Suprapubic skin (tissue), 4 donors: ENCODE measurements around the gene GRIN2A. TPM values are rescaled to one million over a fixed set of nuclear protein-coding genes. Genes with fewer than 3 reads are reported as not detected.

Experiments used
- DNase-seq, 2 donors: peaks; one replicate each; pipeline ENCODE4 v3.0.0-alpha.2; 2019; ENCODE audit warnings: low spot score in 2 of 2
- H3K27ac ChIP-seq: fragments of 200-600 bp; sonication (generic); one replicate; pipeline ENCODE4 v1.5.1; 2019
- H3K27me3 ChIP-seq: fragments of 200-600 bp; sonication (generic); one replicate; pipeline ENCODE4 v1.5.1; 2019
- H3K36me3 ChIP-seq: fragments of 200-600 bp; sonication (generic); one replicate; pipeline ENCODE4 v1.5.1; 2019
- H3K4me1 ChIP-seq: fragments of 200-600 bp; sonication (generic); one replicate; pipeline ENCODE4 v1.5.1; 2019
- H3K4me3 ChIP-seq: fragments of 200-600 bp; sonication (generic); one replicate; pipeline ENCODE4 v1.5.1; 2019; ENCODE audit warnings: mild to moderate bottlenecking
- H3K9me3 ChIP-seq: fragments of 200-600 bp; sonication (generic); one replicate; pipeline ENCODE4 v1.5.1; 2019
- CTCF ChIP-seq, 2 donors: fragments of 200-600 bp in 1 of 2; fragments of 450-650 bp in 1 of 2; sonication (generic) in 1 of 2; IDR thresholded peaks; one replicate each; pipeline ENCODE4 v1.5.1; 2016 to 2019; ENCODE audit warnings: antibody characterized with exemption in 2 of 2, mild to moderate bottlenecking in 1 of 2, moderate library complexity in 1 of 2
- EP300 ChIP-seq: sonication (generic); formaldehyde crosslinking; IDR thresholded peaks from one replicate; pipeline ENCODE4 v1.6.1; 2017; ENCODE audit warnings: antibody characterized with exemption
- POLR2A ChIP-seq, 2 donors: fragments of 450-650 bp; IDR thresholded peaks; one replicate each; pipeline ENCODE4 v1.6.1; 2017; ENCODE audit warnings: antibody characterized with exemption in 2 of 2, mild to moderate bottlenecking in 2 of 2, moderate library complexity in 2 of 2
- POLR2AphosphoS5 ChIP-seq, 3 donors: sonication (generic); formaldehyde crosslinking; IDR thresholded peaks; one replicate each; pipeline ENCODE4 v1.6.1; 2017; ENCODE audit warnings: antibody characterized with exemption in 3 of 3
- WGBS: methylation state at CpG from one replicate; pipeline ENCODE4 v1.1.5; 2018; 5-methylcytosine and 5-hydroxymethylcytosine counted together
- total RNA-seq, 4 donors: library from RNA; depleted of rRNA; stranded (reverse); fragments of >200 nt; gene quantifications; one replicate each; pipeline ENCODE4 v1.1.0, GENCODE V29; 2016

The GRIN2A gene
- total RNA-seq, 4 donors from 2014 or later = 0.08 to 5.4 (median 1.3) TPM

- DNase-seq = no peak
- H3K36me3 ChIP-seq = no peaks in the 10 kb centered on the region
- H3K27me3 ChIP-seq = no peaks in the 10 kb centered on the region
- H3K4me3 ChIP-seq = no peak overlapping the region
- 54% methylated on average over 2 of the region's 2 CpGs for WGBS
- H3K27ac ChIP-seq = no peak overlapping the region
- no peak for TF ChIP-seq EP300
- no peak for TF ChIP-seq CTCF (IDR thresholded peaks at IDR 0.05)
- no peak for TF ChIP-seq POLR2AphosphoS5 (IDR thresholded peaks at IDR 0.05)
- no peaks in the 10 kb centered on the region for H3K4me1 ChIP-seq
- H3K9me3 ChIP-seq = no peaks in the 10 kb centered on the region
These were observed 212.0 kb downstream of the GRIN2A start for GRCh38 chr16:9970244-9970643.

- TF ChIP-seq EP300 (no peak), CTCF (IDR thresholded peaks at IDR 0.05) (no peak), POLR2A (IDR thresholded peaks at IDR 0.05) (no peak), POLR2AphosphoS5 (IDR thresholded peaks at IDR 0.05) (no peak)
- Histone ChIP-seq H3K4me1 (no peaks in the 10 kb centered on the region), H3K27ac (no peak overlapping the region), H3K9me3 (no peaks in the 10 kb centered on the region), H3K4me3 (no peak overlapping the region), H3K36me3 (no peaks in the 10 kb centered on the region), H3K27me3 (no peaks in the 10 kb centered on the region)
- WGBS = 92% methylated on average over 4 of the region's 4 CpGs
- DNase-seq = no peak
These were observed 212.6 kb downstream of the GRIN2A start for GRCh38 chr16:9969580-9969979.

- Histone ChIP-seq H3K27me3 (no peaks in the 10 kb centered on the region), H3K36me3 (no peaks in the 10 kb centered on the region), H3K4me3 (no peak overlapping the region), H3K9me3 (no peaks in the 10 kb centered on the region), H3K4me1 (no peaks in the 10 kb centered on the region), H3K27ac (no peak overlapping the region)
- 92% methylated on average over 9 of the region's 9 CpGs for WGBS
- no peak for DNase-seq
- TF ChIP-seq EP300 (no peak), CTCF (IDR thresholded peaks at IDR 0.05) (no peak), POLR2AphosphoS5 (IDR thresholded peaks at IDR 0.05) (no peak), POLR2A (IDR thresholded peaks at IDR 0.05) (no peak)
These were observed 215.6 kb downstream of the GRIN2A start for GRCh38 chr16:9966569-9967157.

- TF ChIP-seq POLR2A (IDR thresholded peaks at IDR 0.05) (no peak), POLR2AphosphoS5 (IDR thresholded peaks at IDR 0.05) (no peak), CTCF (IDR thresholded peaks at IDR 0.05) (no peak), EP300 (no peak)
- no peak for DNase-seq
- no peaks in the 10 kb centered on the region for H3K27me3 ChIP-seq
- 79% methylated on average over 3 of the region's 3 CpGs for WGBS
- H3K4me3 ChIP-seq = no peak overlapping the region
- no peaks in the 10 kb centered on the region for H3K4me1 ChIP-seq
- H3K36me3 ChIP-seq = no peaks in the 10 kb centered on the region
- no peaks in the 10 kb centered on the region for H3K9me3 ChIP-seq
- no peak overlapping the region for H3K27ac ChIP-seq
These were observed 217.1 kb downstream of the GRIN2A start for GRCh38 chr16:9965079-9965478.

- Histone ChIP-seq H3K4me1 (no peaks in the 10 kb centered on the region), H3K27ac (no peak overlapping the region), H3K27me3 (no peaks in the 10 kb centered on the region), H3K4me3 (no peak overlapping the region), H3K9me3 (no peaks in the 10 kb centered on the region), H3K36me3 (no peaks in the 10 kb centered on the region)
- TF ChIP-seq POLR2A (IDR thresholded peaks at IDR 0.05) = no peak
- TF ChIP-seq CTCF (IDR thresholded peaks at IDR 0.05) = no peak
- no peak for TF ChIP-seq EP300
- TF ChIP-seq POLR2AphosphoS5 (IDR thresholded peaks at IDR 0.05) = no peak
- no peak for DNase-seq
- WGBS = 84% methylated on average over 6 of the region's 6 CpGs
These were observed 217.8 kb downstream of the GRIN2A start for GRCh38 chr16:9964426-9964825.
